BE2C (cell line): ENCODE results near the gene ZNF213.
A peak's percentile ranks its signal among the peaks of the same experiment; 100 is the strongest.

ENCODE experiments used
- DNase-seq: peaks from one replicate; pipeline ENCODE4 v3.0.0-alpha.2; 2020
- H3K27me3 ChIP-seq: fragments of 250-450 bp; sonication (Bioruptor Pico); 2 replicates; pipeline ENCODE4 v1.5.1; 2020; ENCODE audit warnings: mild to moderate bottlenecking
- H3K36me3 ChIP-seq: fragments of 250-450 bp; sonication (Bioruptor Pico); 2 replicates; pipeline ENCODE4 v1.5.1; 2020; ENCODE audit warnings: mild to moderate bottlenecking
- H3K4me1 ChIP-seq: fragments of 250-450 bp; sonication (Bioruptor Pico); 2 replicates; pipeline ENCODE4 v1.5.1; 2020
- H3K4me3 ChIP-seq: 2 replicates; pipeline ENCODE4 v1.5.1; 2011; ENCODE audit warnings: low read depth, low read length
- H3K9me3 ChIP-seq: fragments of 250-450 bp; sonication (Bioruptor Pico); 2 replicates; pipeline ENCODE4 v1.5.1; 2020
- TF ChIP-seq, protein P1 (sequence below): IDR thresholded peaks from 2 replicates; pipeline ENCODE4 v1.5.1; 2012; ENCODE audit warnings: mild to moderate bottlenecking, low read depth, low read length

The ZNF213 gene

GRCh38 chr16:3183445-3184139 is 48.8 kb downstream of the ZNF213 start:
- H3K9me3 ChIP-seq = no peaks in the 10 kb centered on the region
- H3K27me3 ChIP-seq = peaks cover 15% of the 10 kb centered on the region
- TF ChIP-seq, protein P1, sequence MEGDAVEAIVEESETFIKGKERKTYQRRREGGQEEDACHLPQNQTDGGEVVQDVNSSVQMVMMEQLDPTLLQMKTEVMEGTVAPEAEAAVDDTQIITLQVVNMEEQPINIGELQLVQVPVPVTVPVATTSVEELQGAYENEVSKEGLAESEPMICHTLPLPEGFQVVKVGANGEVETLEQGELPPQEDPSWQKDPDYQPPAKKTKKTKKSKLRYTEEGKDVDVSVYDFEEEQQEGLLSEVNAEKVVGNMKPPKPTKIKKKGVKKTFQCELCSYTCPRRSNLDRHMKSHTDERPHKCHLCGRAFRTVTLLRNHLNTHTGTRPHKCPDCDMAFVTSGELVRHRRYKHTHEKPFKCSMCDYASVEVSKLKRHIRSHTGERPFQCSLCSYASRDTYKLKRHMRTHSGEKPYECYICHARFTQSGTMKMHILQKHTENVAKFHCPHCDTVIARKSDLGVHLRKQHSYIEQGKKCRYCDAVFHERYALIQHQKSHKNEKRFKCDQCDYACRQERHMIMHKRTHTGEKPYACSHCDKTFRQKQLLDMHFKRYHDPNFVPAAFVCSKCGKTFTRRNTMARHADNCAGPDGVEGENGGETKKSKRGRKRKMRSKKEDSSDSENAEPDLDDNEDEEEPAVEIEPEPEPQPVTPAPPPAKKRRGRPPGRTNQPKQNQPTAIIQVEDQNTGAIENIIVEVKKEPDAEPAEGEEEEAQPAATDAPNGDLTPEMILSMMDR = no peak; the same call in 1 of the 2 replicates
- H3K4me1 ChIP-seq = no peaks in the 10 kb centered on the region
- H3K4me3 ChIP-seq = peak overlapping the region; percentile 71
- peak; percentile 67 for DNase-seq
- H3K36me3 ChIP-seq = no peaks in the 10 kb centered on the region

DNA sequence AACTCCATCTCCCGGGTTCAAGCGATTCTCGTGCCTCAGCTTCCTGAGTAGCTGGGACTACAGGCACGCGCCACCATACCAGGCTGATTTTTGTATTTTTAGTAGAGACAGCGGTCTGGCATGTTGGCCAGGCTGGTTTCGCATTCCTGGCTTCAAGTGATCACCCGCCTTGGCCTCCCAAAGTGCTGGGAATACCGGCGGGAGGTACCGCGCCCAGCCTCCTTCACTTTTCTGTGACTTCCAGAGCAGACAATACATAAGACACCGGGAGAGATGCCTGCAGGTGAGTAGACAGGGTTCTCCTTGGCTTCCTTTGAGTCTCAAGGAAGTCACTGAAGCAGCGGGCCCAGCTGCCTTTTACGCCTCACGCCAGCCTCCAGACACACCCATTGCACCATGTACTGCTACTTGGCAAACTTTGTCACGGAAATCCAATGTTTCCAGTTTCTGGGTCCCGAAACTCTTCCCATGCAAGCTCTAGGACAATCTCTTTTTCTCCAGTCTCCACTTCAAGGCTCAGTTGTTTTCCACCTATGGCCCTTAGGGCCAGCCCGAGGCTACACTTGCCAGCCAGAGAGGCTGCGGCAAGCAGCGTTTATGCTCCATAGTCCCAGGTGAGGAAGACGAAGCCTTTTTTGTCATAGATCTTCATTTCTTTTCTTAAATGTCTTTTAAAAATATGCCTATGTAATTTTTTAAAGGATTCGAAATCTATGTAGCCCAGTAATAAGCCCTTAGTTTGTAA is 52.3 kb downstream of the ZNF213 start:
- Histone ChIP-seq H3K36me3 (no peaks in the 10 kb centered on the region), H3K27me3 (no peaks in the 10 kb centered on the region; the same call in 1 of the 2 replicates), H3K9me3 (no peaks in the 10 kb centered on the region), H3K4me1 (no peaks in the 10 kb centered on the region), H3K4me3 (peak overlapping the region; percentile 92)
- DNase-seq = no peak
- TF ChIP-seq, protein P1 = no peak

- Histone ChIP-seq H3K4me3 (peak within 1 kb of the TSS; percentile 92), H3K9me3 (no peaks in the 10 kb centered on the region), H3K36me3 (no peaks in the 10 kb centered on the region), H3K4me1 (no peaks in the 10 kb centered on the region), H3K27me3 (no peaks in the 10 kb centered on the region)
- TF ChIP-seq, protein P1 = no peak
- DNase-seq = peak; percentile 70
Observed at GRCh38 chr16:3187798-3188674, 53.2 kb downstream of the ZNF213 start, which contains the start of gene OR1F1. OR1F1 (plus strand) TSS chr16:3188204.

DNA sequence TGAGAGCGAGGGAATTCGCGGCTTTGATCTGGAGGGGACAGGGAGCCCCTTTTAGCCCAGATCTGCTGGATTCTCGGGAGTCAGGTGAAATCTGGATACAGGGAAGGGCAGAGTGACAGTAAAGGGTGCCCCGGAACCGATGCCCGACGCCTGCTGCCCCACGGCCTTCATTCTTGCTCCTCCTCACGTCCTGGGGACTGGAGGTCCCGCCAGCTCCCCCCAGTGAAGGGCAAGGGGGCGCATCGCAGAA is 53.8 kb downstream of the ZNF213 start:
- Histone ChIP-seq H3K4me3 (peak overlapping the region; percentile 92), H3K9me3 (no peaks in the 10 kb centered on the region)

GRCh38 chr16:3188925-3189825 is 54.3 kb downstream of the ZNF213 start:
- DNase-seq = peak; percentile 79
- Histone ChIP-seq H3K36me3 (no peaks in the 10 kb centered on the region), H3K4me1 (no peaks in the 10 kb centered on the region), H3K9me3 (no peaks in the 10 kb centered on the region), H3K4me3 (peak overlapping the region; percentile 92), H3K27me3 (no peaks in the 10 kb centered on the region)
- TF ChIP-seq, protein P1 = no peak

More for the DNA sequence above, 53.8 kb downstream of the ZNF213 start:
- DNase-seq = no peak
- H3K27me3 ChIP-seq = no peaks in the 10 kb centered on the region
- no peaks in the 10 kb centered on the region for H3K4me1 ChIP-seq
- no peaks in the 10 kb centered on the region for H3K36me3 ChIP-seq
- TF ChIP-seq, protein P1 = no peak
